Skeletal muscle satellite cell (primary cell): ENCODE measurements around the gene CAGE1.

ENCODE experiments used
- H3K27me3 ChIP-seq: 2 replicates; pipeline ENCODE4 v1.7.0; 2013; ENCODE audit warnings: low read length; ENCODE audit not compliant: control insufficient read depth, insufficient read depth
- H3K36me3 ChIP-seq: 2 replicates; pipeline ENCODE4 v1.7.0; 2013; ENCODE audit warnings: mild to moderate bottlenecking, control low read depth, low read length; ENCODE audit not compliant: insufficient read depth
- H3K4me1 ChIP-seq: 2 replicates; pipeline ENCODE4 v1.7.0; 2013; ENCODE audit warnings: low read length; ENCODE audit not compliant: control insufficient read depth, insufficient read depth
- H3K4me2 ChIP-seq: 2 replicates; pipeline ENCODE4 v1.7.0; 2013; ENCODE audit warnings: mild to moderate bottlenecking, low read length
- H3K4me3 ChIP-seq: 2 replicates; pipeline ENCODE4 v1.7.0; 2013; ENCODE audit warnings: low read length
- H3K9ac ChIP-seq: 2 replicates; pipeline ENCODE4 v1.7.0; 2013; ENCODE audit warnings: mild to moderate bottlenecking, low read depth, low read length, moderate library complexity
- H3K9me3 ChIP-seq: replicated peaks from 2 replicates; pipeline ENCODE4 v1.7.0; 2013; ENCODE audit warnings: mild to moderate bottlenecking, control low read depth, low read length

CAGE1 gene

DNA sequence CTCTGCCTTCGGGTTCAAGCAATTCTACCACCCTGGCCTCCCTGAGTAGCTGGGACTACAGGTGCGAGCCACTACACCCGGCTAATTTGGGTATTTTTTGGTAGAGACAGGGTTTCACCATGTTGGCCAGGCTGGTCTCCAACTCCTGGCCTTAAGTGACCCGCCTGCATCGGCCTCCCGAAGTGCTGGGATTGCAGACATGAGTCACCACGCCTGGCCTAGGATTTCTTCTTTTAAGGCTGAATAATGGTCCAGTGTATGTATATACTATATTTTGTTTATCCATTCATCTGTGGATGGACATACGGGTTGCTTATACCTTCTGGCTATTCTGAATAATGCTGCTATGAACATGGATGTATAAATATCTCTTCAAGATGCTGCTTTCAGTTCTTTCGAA is 17.2 kb upstream of the CAGE1 start:
- Histone ChIP-seq H3K4me3 (no peak overlapping the region), H3K36me3 (peaks cover 79% of the 10 kb centered on the region), H3K4me2 (no peak overlapping the region), H3K9ac (no peak overlapping the region), H3K9me3 (no peaks in the 10 kb centered on the region), H3K27me3 (no peaks in the 10 kb centered on the region), H3K4me1 (no peaks in the 10 kb centered on the region)

DNA sequence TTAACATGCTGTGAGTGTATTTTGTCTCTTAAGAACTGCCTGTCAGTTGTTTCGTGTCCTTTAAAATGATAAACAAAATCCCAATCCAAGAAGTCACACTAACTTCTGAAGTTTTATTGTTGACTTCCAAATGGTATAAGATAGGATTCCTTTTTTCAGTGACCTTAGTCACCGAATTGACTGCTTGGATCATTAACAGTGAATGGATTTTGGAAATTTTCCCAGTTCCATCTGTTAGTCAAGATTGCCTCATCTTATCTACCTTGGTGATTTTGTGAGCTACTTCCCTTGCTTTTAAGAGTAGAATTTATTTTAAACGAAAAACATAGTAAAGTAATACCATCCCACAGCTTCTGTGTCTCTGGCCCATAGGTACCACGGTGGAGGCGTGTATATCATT is 15.0 kb upstream of the CAGE1 start:
- no peaks in the 10 kb centered on the region for H3K27me3 ChIP-seq
- no peak overlapping the region for H3K4me3 ChIP-seq
- H3K4me2 ChIP-seq, result no peak overlapping the region
- H3K9ac ChIP-seq, result no peak overlapping the region
- peaks cover 61% of the 10 kb centered on the region for H3K36me3 ChIP-seq
- no peaks in the 10 kb centered on the region for H3K9me3 ChIP-seq
- H3K4me1 ChIP-seq, result peaks cover 6% of the 10 kb centered on the region

DNA sequence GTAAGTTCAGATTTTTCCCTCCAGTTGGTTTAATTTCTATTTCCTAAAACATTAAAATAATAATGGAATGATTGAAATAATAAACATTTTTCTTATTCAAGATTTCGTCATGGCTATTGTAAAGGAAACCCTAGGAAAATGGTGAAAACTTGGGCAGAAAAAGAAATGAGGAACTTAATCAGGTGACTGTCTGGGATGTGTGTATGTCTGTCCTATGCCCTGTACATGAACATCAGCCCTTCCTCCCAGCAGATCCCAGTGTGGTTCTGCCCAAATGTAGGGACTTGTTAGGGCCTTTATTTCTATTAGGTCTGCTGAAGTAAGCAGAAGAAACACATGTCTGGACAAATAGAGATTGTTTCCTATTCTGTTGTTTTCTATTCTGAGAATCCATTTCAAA is 13.2 kb upstream of the CAGE1 start:
- Histone ChIP-seq H3K27me3 (no peaks in the 10 kb centered on the region), H3K36me3 (peaks cover 66% of the 10 kb centered on the region), H3K9me3 (no peaks in the 10 kb centered on the region), H3K9ac (no peak overlapping the region), H3K4me1 (peaks cover 6% of the 10 kb centered on the region), H3K4me2 (no peak overlapping the region), H3K4me3 (no peak overlapping the region)

DNA sequence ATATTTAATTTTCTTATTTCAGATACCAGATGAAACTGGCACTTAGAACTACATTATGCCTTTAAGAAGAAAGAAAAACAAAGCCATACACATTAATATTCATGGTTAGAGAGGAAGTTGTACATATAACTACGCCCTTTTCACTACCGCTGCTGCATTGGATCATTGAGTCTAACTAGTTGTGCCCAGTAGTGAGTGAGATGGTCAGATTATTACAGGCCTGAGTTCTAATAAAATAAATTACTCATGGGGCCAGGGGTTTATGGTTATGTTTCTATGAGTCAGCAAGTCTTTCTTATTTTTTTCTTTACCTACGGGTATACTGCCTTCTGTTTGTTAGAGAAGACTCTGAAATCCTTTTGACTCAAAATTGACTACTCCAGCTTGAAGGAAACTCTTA is 11.5 kb upstream of the CAGE1 start:
- Histone ChIP-seq H3K9me3 (no peaks in the 10 kb centered on the region), H3K4me3 (no peak overlapping the region), H3K4me2 (peak overlapping the region; percentile 11), H3K4me1 (peaks cover 6% of the 10 kb centered on the region), H3K36me3 (peaks cover 54% of the 10 kb centered on the region), H3K27me3 (no peaks in the 10 kb centered on the region), H3K9ac (peak overlapping the region; percentile 30)

DNA sequence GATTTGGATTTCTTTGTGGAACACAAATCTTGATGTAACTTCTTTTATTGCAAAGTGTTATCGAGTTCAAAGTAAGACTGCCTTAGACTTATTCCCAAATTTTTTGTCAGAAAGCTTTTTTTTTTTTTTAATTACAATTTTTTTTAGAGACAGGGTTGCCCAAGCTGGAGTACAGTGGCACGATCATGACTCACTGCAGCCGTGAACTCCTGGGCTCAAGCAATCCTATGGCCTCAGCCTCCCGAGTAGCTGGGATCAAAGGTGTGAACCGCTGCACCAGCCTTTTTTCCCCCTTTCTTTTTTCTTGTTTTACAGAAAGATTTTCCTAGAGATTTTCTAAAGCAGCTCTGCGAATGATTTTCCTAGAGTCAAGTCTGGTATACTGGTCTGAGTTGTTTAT is 2.9 kb upstream of the CAGE1 start:
- H3K9me3 ChIP-seq, result no peaks in the 10 kb centered on the region
- no peak overlapping the region for H3K4me3 ChIP-seq
- H3K4me2 ChIP-seq, result peak overlapping the region; percentile 20
- peaks cover 15% of the 10 kb centered on the region for H3K4me1 ChIP-seq
- H3K27me3 ChIP-seq, result no peaks in the 10 kb centered on the region
- peaks cover 18% of the 10 kb centered on the region for H3K36me3 ChIP-seq
- H3K9ac ChIP-seq, result no peak overlapping the region

DNA sequence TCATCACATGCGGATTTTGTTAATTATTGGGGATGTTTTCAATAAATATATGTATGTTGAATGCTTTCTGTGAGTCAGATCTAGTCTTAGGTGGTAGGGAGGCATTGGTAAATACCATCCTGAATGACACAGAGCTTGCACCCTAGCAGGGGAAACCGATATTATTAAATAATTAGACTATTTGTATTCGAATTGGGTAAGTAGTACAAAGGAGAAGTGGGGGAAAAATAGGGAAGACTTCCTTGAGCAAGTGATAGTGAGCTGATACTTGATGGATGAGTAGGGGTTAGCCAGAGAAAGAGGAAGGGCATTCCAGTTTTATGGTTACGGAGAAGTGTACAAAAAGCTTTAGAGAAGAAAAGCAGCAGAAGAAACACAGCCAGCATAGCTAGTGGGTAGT is 1.6 kb upstream of the CAGE1 start:
- Histone ChIP-seq H3K9me3 (no peaks in the 10 kb centered on the region), H3K4me3 (peak overlapping the region; percentile 91), H3K4me1 (peaks cover 15% of the 10 kb centered on the region), H3K27me3 (no peaks in the 10 kb centered on the region), H3K36me3 (peaks cover 14% of the 10 kb centered on the region), H3K9ac (no peak overlapping the region), H3K4me2 (peak overlapping the region; percentile 92)

DNA sequence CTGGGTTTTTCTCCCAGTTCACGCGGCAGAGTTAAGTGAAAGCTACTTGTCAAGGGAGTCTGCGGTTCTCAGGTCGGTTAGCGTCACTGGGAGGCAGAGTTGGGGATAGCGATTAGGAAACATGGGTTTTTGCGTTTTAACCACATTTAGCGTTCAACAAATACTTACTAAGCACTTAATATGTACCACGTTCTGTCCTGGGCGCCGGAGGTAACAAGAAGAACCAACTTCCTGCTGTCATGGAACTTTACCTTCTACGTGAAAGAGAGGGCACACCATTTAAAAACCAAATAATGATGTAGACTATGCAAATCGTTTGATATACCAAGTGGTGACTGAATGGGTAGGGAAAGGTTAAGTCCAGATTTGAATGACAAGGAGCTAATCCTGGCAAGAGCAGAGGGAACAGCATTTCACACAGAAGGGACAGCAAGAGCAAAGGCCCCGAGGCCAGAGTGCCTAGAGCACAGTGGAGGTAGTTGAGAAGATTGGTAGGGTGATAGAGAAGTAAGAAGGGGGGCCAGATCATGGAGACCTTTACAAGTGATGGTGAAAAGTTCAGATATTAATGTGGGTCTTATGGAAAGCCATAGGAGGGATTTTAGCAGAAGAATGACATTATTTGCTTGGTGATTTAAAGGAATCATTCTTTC is 810 bp upstream of the CAGE1 start:
- Histone ChIP-seq H3K36me3 (peaks cover 9% of the 10 kb centered on the region), H3K9me3 (no peaks in the 10 kb centered on the region), H3K9ac (peak overlapping the region; percentile 89), H3K4me1 (peaks cover 15% of the 10 kb centered on the region), H3K4me2 (peak overlapping the region; percentile 92), H3K27me3 (no peaks in the 10 kb centered on the region), H3K4me3 (peak overlapping the region; percentile 91)

DNA sequence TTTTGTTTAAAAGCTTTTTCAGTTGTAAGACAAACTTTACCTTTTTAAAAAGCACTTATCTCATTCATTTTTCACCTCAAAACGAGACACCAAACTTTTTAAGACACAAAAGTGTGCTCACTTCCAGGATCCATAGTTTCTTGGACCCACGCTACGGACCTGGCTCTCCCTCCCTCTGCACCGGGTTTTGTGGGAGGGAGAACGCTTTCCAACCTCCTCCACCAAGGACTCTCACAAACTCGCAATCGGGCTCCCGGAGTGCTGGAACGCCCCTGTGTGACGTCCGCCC is 436 bp downstream of the CAGE1 start:
- Histone ChIP-seq H3K9ac (peak overlapping the region; percentile 89), H3K4me3 (peak overlapping the region; percentile 91), H3K4me1 (peaks cover 15% of the 10 kb centered on the region)

DNA sequence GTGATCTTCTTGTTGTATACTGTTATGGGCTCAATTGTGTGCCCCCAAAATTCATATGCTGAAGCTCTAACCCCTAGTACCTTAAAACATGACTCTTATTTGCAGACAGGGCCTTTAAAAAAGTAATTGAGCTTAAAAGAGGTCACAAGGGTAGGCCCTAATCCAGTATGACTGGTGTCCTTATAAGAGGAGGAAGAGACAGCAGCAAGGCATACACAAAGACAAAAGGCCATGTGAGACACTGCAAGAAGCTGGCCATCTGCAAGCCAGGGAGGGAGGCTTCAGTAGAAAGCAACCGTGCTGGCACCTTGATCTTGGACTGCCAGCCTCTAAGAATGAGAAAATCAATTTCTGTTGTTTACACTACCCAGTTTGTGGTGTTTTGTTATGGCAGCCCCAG is 8.4 kb downstream of the CAGE1 start:
- Histone ChIP-seq H3K4me3 (no peak overlapping the region), H3K27me3 (peaks cover 5% of the 10 kb centered on the region), H3K4me1 (no peaks in the 10 kb centered on the region), H3K9me3 (no peaks in the 10 kb centered on the region), H3K9ac (no peak overlapping the region), H3K36me3 (no peaks in the 10 kb centered on the region), H3K4me2 (no peak overlapping the region)

More for the DNA sequence above, 436 bp downstream of the CAGE1 start:
- Histone ChIP-seq H3K27me3 (no peaks in the 10 kb centered on the region), H3K4me2 (peak overlapping the region; percentile 92), H3K9me3 (no peaks in the 10 kb centered on the region), H3K36me3 (peaks cover 9% of the 10 kb centered on the region)

DNA sequence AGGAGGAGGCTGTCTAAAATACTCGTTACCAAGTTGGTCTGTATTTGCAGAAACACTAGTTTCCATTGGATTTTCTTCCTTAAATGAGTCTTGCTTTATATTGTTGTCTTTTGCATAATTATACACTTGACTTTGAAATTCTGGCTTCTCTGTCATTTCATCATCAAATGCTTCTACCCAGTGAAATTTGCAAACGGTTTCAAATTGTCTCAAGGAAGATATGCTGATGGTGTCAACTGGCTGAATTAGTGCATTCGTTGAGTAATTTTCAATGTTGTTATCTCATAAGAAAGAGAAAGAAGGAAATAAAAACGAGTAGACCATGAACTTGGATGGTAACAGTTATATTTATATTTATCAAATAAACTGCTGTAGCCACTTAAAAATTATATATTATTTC is 10.8 kb downstream of the CAGE1 start:
- Histone ChIP-seq H3K36me3 (no peaks in the 10 kb centered on the region), H3K9ac (no peak overlapping the region), H3K4me2 (no peak overlapping the region), H3K27me3 (peaks cover 5% of the 10 kb centered on the region), H3K9me3 (no peaks in the 10 kb centered on the region), H3K4me1 (no peaks in the 10 kb centered on the region), H3K4me3 (no peak overlapping the region)

DNA sequence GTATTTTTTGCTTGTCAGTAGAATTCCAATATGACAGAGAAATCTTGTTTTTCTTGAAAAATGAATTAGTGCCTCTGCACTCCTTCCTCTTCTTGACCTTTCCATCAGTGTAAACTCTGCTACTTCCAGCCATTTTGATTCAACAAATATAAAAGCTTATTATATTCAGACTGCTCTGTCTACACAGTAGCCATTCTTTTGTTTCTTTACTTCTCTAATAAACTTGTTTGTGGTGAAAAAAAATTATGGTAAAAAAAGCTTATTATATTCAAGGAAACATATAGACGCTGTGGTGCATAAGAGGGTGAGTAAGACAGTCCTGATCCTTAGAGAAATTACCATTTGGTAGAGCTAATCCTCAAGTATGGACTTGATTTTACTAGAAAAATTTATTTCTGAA is 11.6 kb downstream of the CAGE1 start:
- Histone ChIP-seq H3K36me3 (no peaks in the 10 kb centered on the region), H3K9me3 (no peaks in the 10 kb centered on the region), H3K9ac (no peak overlapping the region), H3K4me2 (no peak overlapping the region), H3K4me1 (no peaks in the 10 kb centered on the region), H3K4me3 (no peak overlapping the region), H3K27me3 (peaks cover 5% of the 10 kb centered on the region)

DNA sequence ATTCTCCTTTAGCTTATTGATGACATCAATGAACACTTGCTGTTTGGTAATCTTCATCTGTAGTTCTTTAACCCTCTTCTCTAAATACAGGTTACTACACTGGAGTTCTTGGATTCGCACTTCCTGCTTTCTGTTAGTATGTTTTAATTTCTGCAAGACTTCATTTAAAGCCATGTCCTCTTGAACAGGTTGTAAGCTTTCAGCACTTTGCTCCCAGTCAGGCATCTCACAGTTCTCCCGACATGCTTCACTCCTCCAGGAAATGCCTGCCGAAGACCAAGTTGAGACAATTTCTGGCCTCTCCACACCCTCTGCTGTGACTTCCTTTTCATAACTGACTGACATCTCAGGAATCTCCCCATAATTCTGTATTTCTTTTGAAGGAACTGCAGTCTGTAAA is 15.8 kb downstream of the CAGE1 start:
- H3K27me3 ChIP-seq, result peaks cover 4% of the 10 kb centered on the region
- no peaks in the 10 kb centered on the region for H3K36me3 ChIP-seq
- no peak overlapping the region for H3K4me3 ChIP-seq
- H3K4me1 ChIP-seq, result no peaks in the 10 kb centered on the region
- H3K4me2 ChIP-seq, result no peak overlapping the region
- no peaks in the 10 kb centered on the region for H3K9me3 ChIP-seq
- H3K9ac ChIP-seq, result no peak overlapping the region
